Stimulated activated CD4-positive, alpha-beta T cell treated with anti-CD3 and anti-CD28 coated beads, Interleukin-4, amount 100 ng/mL, for 4 hours (primary cell): ENCODE measurements around the gene PLAC9.

ENCODE experiments used
- DNase-seq, 2 experiments: peaks; one replicate each; pipeline ENCODE4 v3.0.0-alpha.2; 2020

Gene PLAC9

DNA sequence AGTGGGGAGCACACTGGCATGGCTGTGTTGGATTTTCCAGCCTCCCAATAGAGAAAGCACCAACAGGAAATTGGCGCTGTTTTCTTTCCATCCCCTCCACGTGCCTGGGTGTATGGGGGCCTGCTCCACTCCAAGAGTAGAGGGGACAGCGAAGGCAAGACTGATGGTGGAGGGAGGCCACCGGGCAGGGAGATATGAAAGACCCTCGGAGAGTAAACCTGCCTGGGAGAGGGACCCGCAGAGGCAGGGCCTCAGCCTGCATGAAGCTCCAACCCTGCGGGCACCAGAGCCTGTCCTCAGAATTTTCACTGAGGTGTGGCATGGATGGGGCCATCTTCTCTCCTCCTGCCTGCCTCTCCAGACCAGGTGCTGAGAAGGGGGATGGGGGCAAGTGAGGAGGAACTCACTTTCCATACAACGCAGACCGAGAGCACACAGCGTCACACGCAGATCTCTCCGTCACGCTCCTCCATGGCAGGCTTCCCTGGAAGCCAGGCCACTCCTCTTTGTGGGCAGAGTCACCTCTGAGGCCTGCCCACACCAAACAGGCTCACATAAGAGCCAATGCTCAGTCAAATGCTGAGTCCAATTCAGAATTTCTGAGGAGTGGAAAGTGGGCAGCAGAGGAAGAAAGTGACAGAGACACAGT lies 54.0 kb downstream of the PLAC9 start:
- DNase-seq = peak in 1 of 2 experiments; percentile 49

DNA sequence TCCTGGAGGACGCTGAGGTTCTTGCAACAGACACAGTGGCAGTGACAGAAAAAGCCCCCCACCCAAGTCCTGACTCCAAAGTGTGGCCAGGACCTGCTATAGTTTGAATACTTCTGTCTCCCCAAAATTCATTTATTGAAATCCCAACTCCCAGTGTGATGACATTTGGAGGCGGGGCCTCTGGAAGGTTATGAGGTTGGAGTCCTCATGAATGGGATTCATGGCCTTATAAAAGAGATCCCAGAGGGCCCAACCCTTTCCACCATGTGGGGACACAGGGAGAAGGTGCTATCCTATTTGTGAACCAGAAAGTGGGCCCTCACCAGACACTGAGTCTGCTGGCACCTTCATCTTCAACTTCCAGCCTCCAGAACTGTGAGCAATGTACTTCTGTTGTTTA lies 54.5 kb downstream of the PLAC9 start:
- DNase-seq = no peak

DNA sequence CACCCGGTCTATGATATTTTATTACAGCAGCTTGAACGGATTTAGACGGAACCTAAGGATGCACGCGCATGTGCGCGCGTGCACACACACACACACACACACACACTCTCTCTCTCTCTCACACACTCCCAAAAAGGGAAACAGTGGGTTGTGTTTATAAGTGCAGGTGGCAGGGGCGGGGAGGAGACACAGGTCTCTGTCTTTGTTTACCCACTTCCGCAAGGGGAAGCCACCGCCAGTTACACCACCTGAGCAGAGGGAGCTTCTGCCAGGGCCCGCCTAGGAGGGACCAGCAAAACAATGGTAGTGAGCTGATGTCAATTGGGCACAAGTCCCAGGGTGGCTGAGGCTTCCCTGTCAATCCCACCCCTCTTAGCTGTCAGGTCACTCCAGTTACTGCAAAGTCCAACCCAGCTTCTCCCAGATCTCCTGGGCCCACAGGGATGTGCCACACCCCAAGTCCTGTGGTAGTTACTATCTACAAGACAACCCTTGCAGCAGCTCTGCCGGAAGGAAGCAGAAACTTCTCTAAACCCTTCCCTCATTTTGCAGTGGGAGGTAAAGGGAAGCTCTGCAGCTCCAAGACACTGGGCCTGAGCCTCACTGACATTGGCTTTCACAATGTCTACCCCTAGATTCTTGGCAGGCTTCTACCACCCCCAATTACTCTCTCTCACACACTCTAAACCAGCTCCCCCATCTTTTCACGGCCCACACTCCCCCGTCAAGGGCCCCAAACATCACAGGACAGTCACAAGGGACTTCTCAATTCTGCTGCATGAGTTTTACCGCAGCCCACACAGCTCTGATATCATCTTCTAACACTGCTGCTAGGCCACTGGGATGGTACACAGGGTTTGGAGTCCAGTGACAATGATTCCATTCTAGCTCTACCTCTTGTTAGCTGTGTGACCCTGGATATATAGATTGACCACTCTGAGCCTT lies 55.2 kb downstream of the PLAC9 start:
- DNase-seq = peak; percentile 33 to 69

DNA sequence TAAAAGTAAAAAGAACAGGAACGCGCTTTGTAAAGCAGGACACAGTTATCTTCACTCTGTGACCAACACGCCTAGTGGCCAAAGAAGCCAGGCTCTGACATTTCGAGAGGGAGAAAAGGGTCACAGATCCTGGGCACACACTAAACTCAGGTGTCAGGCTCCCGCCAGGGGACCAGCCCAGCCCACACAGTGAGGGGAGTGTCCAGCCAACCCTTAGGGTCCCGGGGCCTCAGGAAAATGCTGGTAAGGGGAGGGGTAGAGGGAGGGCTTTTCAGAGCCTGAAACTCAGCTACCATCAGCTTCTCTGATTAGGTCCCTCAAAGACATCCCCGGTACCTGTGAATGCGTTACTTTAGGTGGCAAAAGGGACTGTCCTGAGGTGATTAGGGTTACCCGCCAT lies 56.2 kb downstream of the PLAC9 start:
- no peak for DNase-seq

DNA sequence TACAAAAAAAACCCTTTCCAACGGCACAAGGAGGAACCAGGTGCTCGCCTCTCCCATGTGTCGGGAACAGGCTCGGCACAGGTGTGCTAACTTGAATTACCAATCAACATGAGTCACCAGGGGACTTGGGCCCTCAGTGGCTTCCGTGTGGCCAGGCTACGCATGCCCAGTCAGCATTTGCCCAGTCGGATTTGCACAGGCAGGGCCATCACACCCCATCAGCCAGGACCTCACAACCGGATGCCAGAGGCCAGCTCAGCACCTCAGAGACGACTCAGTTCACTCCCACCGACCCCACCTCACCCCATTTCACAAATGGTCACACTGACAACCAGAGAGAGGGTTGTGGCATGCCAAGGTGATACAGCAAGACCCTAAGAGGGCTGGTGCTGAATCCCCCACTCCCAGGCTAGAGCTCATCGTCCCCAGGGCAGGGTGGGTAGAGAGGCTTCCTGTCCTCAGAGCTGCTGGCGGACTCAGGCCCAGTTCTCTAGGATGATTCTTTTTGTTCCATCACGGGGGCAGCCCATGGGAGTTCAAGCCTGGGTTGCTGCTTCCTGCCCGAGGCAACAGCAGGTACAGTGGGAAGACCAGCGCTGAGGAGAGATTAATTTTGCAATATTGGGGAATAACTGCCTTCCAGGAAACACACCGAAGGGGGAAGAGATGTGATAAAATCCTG lies 59.2 kb downstream of the PLAC9 start:
- no peak for DNase-seq

DNA sequence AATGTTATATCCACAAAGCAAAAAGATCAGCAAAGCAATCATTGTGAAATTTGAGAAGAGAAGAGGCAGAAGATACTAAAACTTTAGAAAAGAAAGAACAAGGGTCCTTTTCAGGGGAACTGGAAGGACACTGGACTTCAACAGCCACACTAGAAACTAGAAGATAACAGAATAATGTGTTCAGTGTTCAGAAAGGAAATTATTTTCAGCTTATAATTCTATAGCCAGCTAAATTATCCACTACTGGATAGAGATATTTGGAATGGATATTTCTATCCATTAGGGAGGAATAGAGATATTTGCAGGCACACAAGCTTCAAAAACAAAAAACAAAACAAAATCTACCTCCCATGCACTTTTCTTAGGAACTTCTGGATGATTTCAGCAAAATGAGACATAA lies 60.0 kb downstream of the PLAC9 start:
- no peak for DNase-seq

DNA sequence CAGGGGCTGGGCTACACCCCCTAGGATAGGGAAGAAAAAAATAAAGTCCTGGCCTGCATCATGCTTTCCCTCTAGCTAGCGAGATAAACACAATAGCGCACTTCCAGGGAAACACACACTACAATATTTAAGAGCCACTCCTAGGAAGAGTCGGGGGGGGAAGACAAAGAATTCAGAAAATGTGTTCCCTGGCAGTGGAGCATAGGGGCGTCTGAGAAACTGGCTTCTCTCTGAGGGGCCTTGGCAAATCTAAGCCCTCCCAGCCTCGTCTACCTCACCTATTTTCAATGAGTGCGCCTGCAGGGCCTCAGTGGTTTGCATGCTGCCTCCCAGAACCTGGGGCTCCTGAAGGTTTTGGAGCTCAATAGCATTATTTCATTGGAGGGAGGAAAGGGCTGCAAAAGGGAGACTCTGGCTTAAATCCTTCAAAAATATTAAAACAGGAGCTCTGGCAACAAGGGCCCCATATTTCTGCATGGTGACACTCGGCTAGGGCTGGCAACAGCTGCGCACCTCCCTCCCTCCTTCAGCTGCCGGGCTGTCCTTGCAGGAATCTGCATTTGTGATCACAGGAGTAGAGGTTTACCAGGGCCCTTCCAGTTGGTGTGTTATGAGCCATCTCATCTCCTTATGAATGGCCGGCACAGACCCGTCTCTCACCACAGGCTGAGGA lies 62.0 kb downstream of the PLAC9 start:
- no peak for DNase-seq
